Activated naive CD8-positive, alpha-beta T cell treated with anti-CD3 and anti-CD28 coated beads, Interleukin-2, amount 50 U/mL, for 24 hours (primary cell): ENCODE data around the gene CYSLTR2.
"Not testable (repeated sequence)": the region's sequence is repeated elsewhere in the genome, so short reads cannot be mapped to it uniquely, and the experiment has no call there.

Source experiments
- ATAC-seq: fragments of 150-1000 bp; cut with Tn5 transposase; one replicate; pipeline ENCODE4 v1.10.0; 2021
- DNase-seq: peaks from one replicate; pipeline ENCODE4 v3.0.0; 2021
- H3K27ac Mint-ChIP-seq: one replicate; pipeline ENCODE4 v1.8.0; 2021; ENCODE audit warnings: mild to moderate bottlenecking, mixed read lengths
- H3K27me3 Mint-ChIP-seq: one replicate; pipeline ENCODE4 v1.8.0; 2021; ENCODE audit warnings: mixed read lengths
- H3K36me3 Mint-ChIP-seq: one replicate; pipeline ENCODE4 v1.8.0; 2021; ENCODE audit warnings: low read depth, mixed read lengths
- H3K4me1 Mint-ChIP-seq: one replicate; pipeline ENCODE4 v1.8.0; 2021; ENCODE audit warnings: mixed read lengths
- H3K4me3 Mint-ChIP-seq: one replicate; pipeline ENCODE4 v1.8.0; 2021; ENCODE audit warnings: mild to moderate bottlenecking, moderate library complexity, mixed read lengths
- H3K9me3 Mint-ChIP-seq: one replicate; pipeline ENCODE4 v1.8.0; 2021; ENCODE audit warnings: mixed read lengths

CYSLTR2 gene

GRCh38 chr13:48656608-48657007 lies 2.9 kb downstream of the CYSLTR2 start:
- Mint-ChIP-seq H3K4me3 (no peak overlapping the region), H3K27ac (no peak overlapping the region), H3K9me3 (no peaks in the 10 kb centered on the region), H3K27me3 (no peaks in the 10 kb centered on the region), H3K4me1 (peaks cover 51% of the 10 kb centered on the region), H3K36me3 (no peaks in the 10 kb centered on the region)
- ATAC-seq (no peak), DNase-seq (no peak)

DNA sequence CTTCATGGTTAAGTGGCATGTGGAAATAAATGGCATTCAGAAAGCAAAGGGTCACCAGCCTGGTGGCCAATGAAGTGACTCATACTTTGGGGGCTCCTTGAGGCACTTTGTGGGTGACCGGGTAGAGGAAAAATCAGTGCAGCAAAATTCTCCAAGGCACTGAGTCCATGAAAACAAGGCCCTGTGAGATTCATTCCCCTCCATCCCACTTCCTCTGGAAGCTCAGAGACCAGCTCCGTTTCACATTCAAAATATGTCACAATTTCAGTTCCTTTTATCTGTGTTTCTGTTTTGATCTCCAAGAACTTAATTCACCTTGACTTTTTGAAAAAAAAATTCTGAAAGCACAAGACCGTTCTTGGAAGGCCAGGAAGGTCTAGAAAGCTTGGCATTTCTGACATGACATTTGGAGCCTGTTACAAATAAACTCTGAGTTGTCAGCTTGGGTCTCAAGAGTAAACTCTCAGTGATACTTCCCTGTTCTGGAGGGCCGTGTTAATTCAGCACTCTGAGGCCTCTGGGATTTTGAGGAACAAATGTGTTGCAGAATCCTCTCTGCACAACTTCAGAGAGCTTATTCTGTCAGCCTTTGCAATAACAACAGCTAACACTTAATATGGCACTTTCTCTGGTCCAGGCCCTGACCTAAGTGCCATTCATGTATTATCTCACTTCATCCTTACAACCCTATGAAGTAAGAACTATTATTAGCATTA lies 6.8 kb downstream of the CYSLTR2 start:
- Mint-ChIP-seq H3K36me3 (no peaks in the 10 kb centered on the region), H3K4me1 (peaks cover 27% of the 10 kb centered on the region), H3K27me3 (no peaks in the 10 kb centered on the region), H3K27ac (no peak overlapping the region), H3K9me3 (peaks cover 20% of the 10 kb centered on the region), H3K4me3 (no peak overlapping the region)
- no peak for DNase-seq
- no peak for ATAC-seq

GRCh38 chr13:48661107-48661506 lies 7.4 kb downstream of the CYSLTR2 start:
- H3K36me3 Mint-ChIP-seq, result no peaks in the 10 kb centered on the region
- H3K4me3 Mint-ChIP-seq, result no peak overlapping the region
- no peaks in the 10 kb centered on the region for H3K27me3 Mint-ChIP-seq
- no peak overlapping the region for H3K27ac Mint-ChIP-seq
- H3K4me1 Mint-ChIP-seq, result peaks cover 24% of the 10 kb centered on the region
- peaks cover 26% of the 10 kb centered on the region for H3K9me3 Mint-ChIP-seq
- ATAC-seq (no peak), DNase-seq (no peak)

DNA sequence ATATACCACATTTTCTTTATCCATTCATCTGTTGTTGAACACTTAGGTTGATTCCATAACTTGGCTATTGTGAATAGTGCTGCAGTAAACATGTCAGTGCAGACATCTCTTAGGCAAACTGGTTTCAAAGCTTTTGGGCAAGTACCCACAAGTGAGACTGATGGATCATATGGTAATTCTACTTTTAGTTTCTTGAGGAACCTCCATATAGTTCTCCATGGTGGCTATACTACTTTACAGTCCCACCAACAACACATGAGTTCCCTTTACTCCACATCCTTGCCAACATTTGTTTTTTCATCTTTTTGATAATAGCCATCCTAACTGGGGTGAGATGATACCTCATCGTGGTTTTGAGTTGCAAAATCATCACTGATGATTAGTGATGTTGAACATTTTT lies 8.5 kb downstream of the CYSLTR2 start:
- DNase-seq (no peak), ATAC-seq (no peak)
- no peak overlapping the region for H3K4me3 Mint-ChIP-seq
- H3K9me3 Mint-ChIP-seq, result peaks cover 36% of the 10 kb centered on the region
- H3K27ac Mint-ChIP-seq, result no peak overlapping the region
- H3K27me3 Mint-ChIP-seq, result no peaks in the 10 kb centered on the region
- peaks cover 21% of the 10 kb centered on the region for H3K4me1 Mint-ChIP-seq
- H3K36me3 Mint-ChIP-seq, result peaks cover 8% of the 10 kb centered on the region

DNA sequence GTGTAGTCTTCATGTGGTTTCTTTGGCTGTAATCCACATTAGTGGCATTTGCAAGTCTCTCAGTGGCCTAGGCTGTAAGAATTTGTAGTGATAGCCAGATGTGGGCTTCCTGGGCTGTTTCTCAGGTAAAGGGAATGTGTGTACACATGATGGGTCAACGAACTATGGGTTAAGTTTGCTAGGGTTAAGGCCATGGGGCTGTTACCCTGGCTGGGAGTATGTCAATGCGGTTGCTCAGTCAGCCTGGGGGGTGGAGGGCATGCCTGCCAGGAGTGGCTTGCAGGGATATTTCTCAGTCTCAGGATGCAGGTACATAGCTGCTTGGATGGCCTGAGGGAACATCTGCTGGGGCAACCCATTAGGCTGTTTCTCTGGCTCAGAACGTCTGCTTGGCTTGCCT lies 13.4 kb downstream of the CYSLTR2 start:
- peaks cover 57% of the 10 kb centered on the region for H3K9me3 Mint-ChIP-seq
- H3K36me3 Mint-ChIP-seq, result peaks cover 17% of the 10 kb centered on the region

GRCh38 chr13:48671421-48671820 lies 17.7 kb downstream of the CYSLTR2 start:
- Mint-ChIP-seq H3K9me3 (peaks cover 42% of the 10 kb centered on the region), H3K36me3 (peaks cover 18% of the 10 kb centered on the region)
- H3K27me3 Mint-ChIP-seq, H3K4me3 Mint-ChIP-seq, H3K27ac Mint-ChIP-seq, H3K4me1 Mint-ChIP-seq, ATAC-seq, DNase-seq: not testable (repeated sequence)

More for the DNA sequence above, 13.4 kb downstream of the CYSLTR2 start:
- H3K27ac Mint-ChIP-seq, result no peak overlapping the region
- ATAC-seq, result no peak
- no peaks in the 10 kb centered on the region for H3K27me3 Mint-ChIP-seq
- no peak for DNase-seq
- H3K4me3 Mint-ChIP-seq, result no peak overlapping the region
- peaks cover 6% of the 10 kb centered on the region for H3K4me1 Mint-ChIP-seq

- peaks cover 13% of the 10 kb centered on the region for H3K4me1 Mint-ChIP-seq
- ATAC-seq (no peak), DNase-seq (no peak)
- peaks cover 5% of the 10 kb centered on the region for H3K36me3 Mint-ChIP-seq
- H3K4me3 Mint-ChIP-seq, result no peak overlapping the region
- peaks cover 26% of the 10 kb centered on the region for H3K9me3 Mint-ChIP-seq
- no peaks in the 10 kb centered on the region for H3K27me3 Mint-ChIP-seq
- H3K27ac Mint-ChIP-seq, result no peak overlapping the region
Measured at GRCh38 chr13:48675247-48675646, 21.5 kb downstream of the CYSLTR2 start.

DNA sequence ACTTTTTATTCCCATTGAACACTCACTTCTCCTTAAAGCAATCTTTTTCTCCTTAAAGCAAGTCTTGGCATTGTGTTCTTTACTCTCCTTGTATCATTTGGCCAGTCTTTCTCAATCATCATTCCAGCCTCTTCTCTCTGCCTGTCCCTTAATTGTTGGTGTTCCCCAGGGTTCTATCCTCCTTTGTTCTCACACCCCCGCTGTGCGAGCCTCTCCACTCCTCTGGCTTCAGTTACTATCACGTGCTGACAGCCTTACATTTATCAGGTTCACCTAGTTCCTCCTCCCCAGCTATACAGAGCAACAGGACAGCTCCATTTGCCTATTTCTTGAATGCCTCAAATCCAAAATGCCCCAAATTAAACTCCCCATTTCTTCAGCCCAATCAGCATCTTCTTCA lies 24.6 kb downstream of the CYSLTR2 start:
- Mint-ChIP-seq H3K9me3 (peaks cover 3% of the 10 kb centered on the region), H3K4me1 (peaks cover 13% of the 10 kb centered on the region), H3K36me3 (no peaks in the 10 kb centered on the region), H3K4me3 (no peak overlapping the region), H3K27ac (no peak overlapping the region), H3K27me3 (no peaks in the 10 kb centered on the region)
- DNase-seq (no peak), ATAC-seq (no peak)

DNA sequence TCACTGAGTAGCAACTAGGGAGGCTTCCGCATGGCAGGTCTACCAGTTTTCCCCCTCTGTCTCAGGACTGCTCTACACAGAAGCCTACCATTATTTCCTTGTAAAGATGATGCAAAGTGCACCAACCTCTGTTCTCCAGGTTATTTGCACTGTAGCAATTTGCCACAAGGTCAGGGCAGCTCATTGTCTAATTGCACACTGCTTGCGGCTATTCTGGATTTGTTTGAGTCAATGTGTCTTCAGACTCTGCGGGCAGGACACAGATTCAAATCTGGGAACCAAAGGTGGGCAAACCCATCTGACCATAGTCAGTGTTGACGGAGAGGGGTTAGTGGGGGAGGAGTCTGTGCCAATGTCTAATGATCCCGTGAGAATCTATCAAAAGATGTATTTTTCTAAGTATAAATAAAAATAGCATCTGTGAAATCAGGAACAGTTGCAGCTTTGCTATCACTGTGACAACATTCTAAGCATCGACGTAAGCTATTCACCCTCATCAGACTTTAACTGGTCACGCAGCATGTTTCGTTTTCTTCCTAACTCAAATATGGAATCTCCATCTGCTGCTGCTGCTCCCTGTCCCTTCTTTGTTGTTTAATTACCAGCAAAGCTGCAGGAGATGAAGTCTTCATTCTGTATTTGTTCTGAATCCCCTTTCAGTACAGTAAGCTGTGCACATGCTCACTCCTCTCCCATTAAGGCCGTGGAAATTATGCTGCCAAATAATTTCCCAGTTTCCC lies 26.4 kb downstream of the CYSLTR2 start:
- ATAC-seq (no peak), DNase-seq (no peak)
- H3K4me3 Mint-ChIP-seq, result no peak overlapping the region
- peaks cover 13% of the 10 kb centered on the region for H3K4me1 Mint-ChIP-seq
- no peaks in the 10 kb centered on the region for H3K27me3 Mint-ChIP-seq
- H3K36me3 Mint-ChIP-seq, result no peaks in the 10 kb centered on the region
- no peaks in the 10 kb centered on the region for H3K9me3 Mint-ChIP-seq
- H3K27ac Mint-ChIP-seq, result no peak overlapping the region

GRCh38 chr13:48680756-48681392 lies 27.1 kb downstream of the CYSLTR2 start:
- Mint-ChIP-seq H3K27me3 (no peaks in the 10 kb centered on the region), H3K4me3 (no peak overlapping the region), H3K27ac (peak overlapping the region; percentile 24), H3K9me3 (no peaks in the 10 kb centered on the region), H3K36me3 (no peaks in the 10 kb centered on the region), H3K4me1 (peaks cover 13% of the 10 kb centered on the region)
- DNase-seq (no peak), ATAC-seq (no peak)

GRCh38 chr13:48681905-48682304 lies 28.2 kb downstream of the CYSLTR2 start:
- no peak for DNase-seq
- Mint-ChIP-seq H3K4me3 (no peak overlapping the region), H3K4me1 (peaks cover 8% of the 10 kb centered on the region), H3K27ac (no peak overlapping the region), H3K9me3 (no peaks in the 10 kb centered on the region), H3K36me3 (no peaks in the 10 kb centered on the region), H3K27me3 (no peaks in the 10 kb centered on the region)
- no peak for ATAC-seq

- DNase-seq, result no peak
- Mint-ChIP-seq H3K9me3 (no peaks in the 10 kb centered on the region), H3K27ac (no peak overlapping the region), H3K4me3 (no peak overlapping the region), H3K36me3 (no peaks in the 10 kb centered on the region), H3K27me3 (no peaks in the 10 kb centered on the region), H3K4me1 (peaks cover 2% of the 10 kb centered on the region)
- no peak for ATAC-seq
Measured at GRCh38 chr13:48682436-48682835, 28.7 kb downstream of the CYSLTR2 start.

DNA sequence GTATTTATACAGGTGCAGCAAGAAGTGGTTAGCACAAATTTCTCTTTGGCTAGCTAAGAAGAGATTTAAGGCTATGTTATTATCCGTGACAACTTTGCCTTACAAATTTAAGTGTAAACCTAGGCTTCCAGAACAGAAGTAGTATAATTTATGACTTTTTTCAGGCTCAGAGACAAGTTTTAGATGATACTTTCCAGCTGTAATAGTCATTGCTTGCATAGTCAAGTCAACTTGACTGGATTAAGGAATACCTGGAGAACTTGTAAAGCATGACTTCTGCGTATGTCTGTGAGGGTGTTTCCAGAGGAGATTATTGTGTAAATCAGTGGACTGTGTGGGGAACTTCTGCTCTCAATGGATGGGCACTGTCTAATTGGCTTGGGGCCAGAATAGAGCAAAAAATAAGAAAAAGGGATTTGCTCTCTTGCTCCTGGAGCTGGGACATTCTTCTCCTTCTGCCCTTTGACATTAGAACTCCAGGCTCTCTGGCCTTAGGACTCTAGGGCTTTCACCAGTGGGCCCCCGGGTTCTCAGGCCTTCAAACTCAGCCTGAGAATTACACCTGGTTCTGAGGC lies 33.0 kb downstream of the CYSLTR2 start:
- H3K36me3 Mint-ChIP-seq, result no peaks in the 10 kb centered on the region
- no peaks in the 10 kb centered on the region for H3K27me3 Mint-ChIP-seq
- ATAC-seq (no peak), DNase-seq (no peak)
- no peak overlapping the region for H3K27ac Mint-ChIP-seq
- H3K4me3 Mint-ChIP-seq, result no peak overlapping the region
- H3K9me3 Mint-ChIP-seq, result peaks cover 9% of the 10 kb centered on the region
- no peaks in the 10 kb centered on the region for H3K4me1 Mint-ChIP-seq

DNA sequence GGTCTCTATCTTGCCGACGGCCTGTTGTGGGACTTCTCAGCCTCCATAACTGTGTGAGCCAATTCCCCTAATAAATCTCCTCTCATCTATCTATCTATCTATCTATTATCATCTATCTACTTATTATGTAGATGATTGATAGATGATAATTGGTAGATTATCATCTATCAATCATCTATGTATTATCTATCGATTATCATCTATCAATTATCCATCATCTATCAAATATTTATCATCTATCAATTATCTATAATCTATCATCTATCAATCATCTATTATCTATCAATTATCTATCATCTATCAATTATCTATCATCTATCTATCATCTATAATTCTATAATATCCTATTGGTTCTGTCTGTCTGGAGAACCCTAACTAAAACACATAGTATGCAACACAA lies 33.5 kb downstream of the CYSLTR2 start:
- Mint-ChIP-seq H3K36me3 (no peaks in the 10 kb centered on the region), H3K4me1 (no peaks in the 10 kb centered on the region), H3K27ac (no peak overlapping the region), H3K4me3 (no peak overlapping the region), H3K9me3 (peaks cover 9% of the 10 kb centered on the region), H3K27me3 (no peaks in the 10 kb centered on the region)
- ATAC-seq, result no peak
- DNase-seq, result no peak

- peaks cover 6% of the 10 kb centered on the region for H3K9me3 Mint-ChIP-seq
- no peak for ATAC-seq
- H3K27ac Mint-ChIP-seq, result no peak overlapping the region
- no peaks in the 10 kb centered on the region for H3K27me3 Mint-ChIP-seq
- DNase-seq, result no peak
- no peaks in the 10 kb centered on the region for H3K36me3 Mint-ChIP-seq
- no peak overlapping the region for H3K4me3 Mint-ChIP-seq
- H3K4me1 Mint-ChIP-seq, result no peaks in the 10 kb centered on the region
Measured at GRCh38 chr13:48693998-48694397, 40.3 kb downstream of the CYSLTR2 start.
